Suprapubic skin (tissue), 4 donors: Measurements from ENCODE around the gene GRIK4. TPM values are rescaled to one million over a fixed set of nuclear protein-coding genes. Genes with fewer than 3 reads are reported as not detected.

Experiments
- DNase-seq, 2 donors: peaks; one replicate each; pipeline ENCODE4 v3.0.0-alpha.2; 2019; ENCODE audit warnings: low spot score in 2 of 2
- H3K27ac ChIP-seq: fragments of 200-600 bp; sonication (generic); one replicate; pipeline ENCODE4 v1.5.1; 2019
- H3K27me3 ChIP-seq: fragments of 200-600 bp; sonication (generic); one replicate; pipeline ENCODE4 v1.5.1; 2019
- H3K36me3 ChIP-seq: fragments of 200-600 bp; sonication (generic); one replicate; pipeline ENCODE4 v1.5.1; 2019
- H3K4me1 ChIP-seq: fragments of 200-600 bp; sonication (generic); one replicate; pipeline ENCODE4 v1.5.1; 2019
- H3K4me3 ChIP-seq: fragments of 200-600 bp; sonication (generic); one replicate; pipeline ENCODE4 v1.5.1; 2019; ENCODE audit warnings: mild to moderate bottlenecking
- H3K9me3 ChIP-seq: fragments of 200-600 bp; sonication (generic); one replicate; pipeline ENCODE4 v1.5.1; 2019
- EP300 ChIP-seq: sonication (generic); formaldehyde crosslinking; IDR thresholded peaks from one replicate; pipeline ENCODE4 v1.6.1; 2017; ENCODE audit warnings: antibody characterized with exemption
- POLR2A ChIP-seq, 2 donors: fragments of 450-650 bp; IDR thresholded peaks; one replicate each; pipeline ENCODE4 v1.6.1; 2017; ENCODE audit warnings: antibody characterized with exemption in 2 of 2, mild to moderate bottlenecking in 2 of 2, moderate library complexity in 2 of 2
- POLR2AphosphoS5 ChIP-seq, 3 donors: sonication (generic); formaldehyde crosslinking; IDR thresholded peaks; one replicate each; pipeline ENCODE4 v1.6.1; 2017; ENCODE audit warnings: antibody characterized with exemption in 3 of 3
- WGBS: methylation state at CpG from one replicate; pipeline ENCODE4 v1.1.5; 2018; 5-methylcytosine and 5-hydroxymethylcytosine counted together
- total RNA-seq, 4 donors: library from RNA; depleted of rRNA; stranded (reverse); fragments of >200 nt; gene quantifications; one replicate each; pipeline ENCODE4 v1.1.0, GENCODE V29; 2016
- TF ChIP-seq, protein P1 (sequence below), 2 donors: fragments of 200-600 bp in 1 of 2; fragments of 450-650 bp in 1 of 2; sonication (generic) in 1 of 2; IDR thresholded peaks; one replicate each; pipeline ENCODE4 v1.5.1; 2016 to 2019; ENCODE audit warnings: antibody characterized with exemption in 2 of 2, mild to moderate bottlenecking in 1 of 2, moderate library complexity in 1 of 2

GRIK4 gene
- total RNA-seq, 4 donors from 2014 or later = 0.24 TPM; not detected in 3

DNA sequence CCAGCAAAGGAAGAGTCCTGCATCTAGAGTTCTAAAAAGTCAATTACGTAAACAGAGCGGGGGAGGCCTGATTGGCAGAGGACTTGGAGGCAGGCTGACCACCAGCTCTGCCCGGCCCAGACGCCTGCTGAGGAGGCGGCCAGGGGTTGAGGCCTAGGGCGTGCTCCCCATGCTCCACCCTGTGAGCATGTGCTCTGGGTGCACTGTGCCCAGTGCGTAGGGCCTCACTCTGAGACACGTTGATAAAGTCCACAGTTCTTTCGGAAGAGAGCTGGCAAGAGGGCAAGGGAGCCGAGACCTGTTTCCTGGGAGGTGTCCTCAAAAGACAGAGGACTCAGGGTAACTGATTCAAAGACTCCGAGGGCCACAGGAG is 25.2 kb downstream of the GRIK4 start:
- no peaks in the 10 kb centered on the region for H3K4me1 ChIP-seq
- H3K27ac ChIP-seq = no peak overlapping the region
- no peak for DNase-seq
- H3K36me3 ChIP-seq = no peaks in the 10 kb centered on the region
- no peak overlapping the region for H3K4me3 ChIP-seq
- no peak for TF ChIP-seq EP300
- TF ChIP-seq, protein P1, sequence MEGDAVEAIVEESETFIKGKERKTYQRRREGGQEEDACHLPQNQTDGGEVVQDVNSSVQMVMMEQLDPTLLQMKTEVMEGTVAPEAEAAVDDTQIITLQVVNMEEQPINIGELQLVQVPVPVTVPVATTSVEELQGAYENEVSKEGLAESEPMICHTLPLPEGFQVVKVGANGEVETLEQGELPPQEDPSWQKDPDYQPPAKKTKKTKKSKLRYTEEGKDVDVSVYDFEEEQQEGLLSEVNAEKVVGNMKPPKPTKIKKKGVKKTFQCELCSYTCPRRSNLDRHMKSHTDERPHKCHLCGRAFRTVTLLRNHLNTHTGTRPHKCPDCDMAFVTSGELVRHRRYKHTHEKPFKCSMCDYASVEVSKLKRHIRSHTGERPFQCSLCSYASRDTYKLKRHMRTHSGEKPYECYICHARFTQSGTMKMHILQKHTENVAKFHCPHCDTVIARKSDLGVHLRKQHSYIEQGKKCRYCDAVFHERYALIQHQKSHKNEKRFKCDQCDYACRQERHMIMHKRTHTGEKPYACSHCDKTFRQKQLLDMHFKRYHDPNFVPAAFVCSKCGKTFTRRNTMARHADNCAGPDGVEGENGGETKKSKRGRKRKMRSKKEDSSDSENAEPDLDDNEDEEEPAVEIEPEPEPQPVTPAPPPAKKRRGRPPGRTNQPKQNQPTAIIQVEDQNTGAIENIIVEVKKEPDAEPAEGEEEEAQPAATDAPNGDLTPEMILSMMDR (IDR thresholded peaks at IDR 0.05) = no peak
- no peak for TF ChIP-seq POLR2A (IDR thresholded peaks at IDR 0.05)
- TF ChIP-seq POLR2AphosphoS5 (IDR thresholded peaks at IDR 0.05) = no peak
- WGBS = 92% methylated on average over 11 of the region's 11 CpGs
- H3K9me3 ChIP-seq = no peaks in the 10 kb centered on the region
- peaks cover 6% of the 10 kb centered on the region for H3K27me3 ChIP-seq

DNA sequence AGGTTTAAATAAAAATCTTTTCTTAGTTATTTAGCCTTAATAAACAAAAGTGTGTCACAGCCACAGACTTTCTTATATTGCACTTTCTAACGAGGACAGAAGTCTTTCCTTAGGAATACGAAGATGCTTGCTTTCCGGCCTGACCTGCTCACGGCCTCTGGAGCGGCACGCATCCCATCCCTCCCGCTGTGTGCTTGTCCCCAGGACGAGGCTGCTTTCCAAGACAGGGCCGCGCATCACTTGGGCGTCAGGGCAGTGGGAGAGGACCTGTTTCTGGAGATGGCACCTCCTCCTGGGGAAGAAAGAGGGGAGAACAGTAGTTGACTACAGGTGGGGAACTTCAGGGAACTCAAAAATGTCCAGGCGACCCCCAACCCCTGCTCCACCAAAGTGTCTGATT is 26.4 kb downstream of the GRIK4 start:
- Histone ChIP-seq H3K27me3 (peaks cover 6% of the 10 kb centered on the region), H3K4me1 (no peaks in the 10 kb centered on the region), H3K27ac (no peak overlapping the region), H3K9me3 (no peaks in the 10 kb centered on the region), H3K4me3 (no peak overlapping the region), H3K36me3 (no peaks in the 10 kb centered on the region)
- WGBS = 92% methylated on average over 12 of the region's 12 CpGs
- TF ChIP-seq EP300 (no peak), POLR2AphosphoS5 (IDR thresholded peaks at IDR 0.05) (no peak), POLR2A (IDR thresholded peaks at IDR 0.05) (no peak)
- no peak for DNase-seq

DNA sequence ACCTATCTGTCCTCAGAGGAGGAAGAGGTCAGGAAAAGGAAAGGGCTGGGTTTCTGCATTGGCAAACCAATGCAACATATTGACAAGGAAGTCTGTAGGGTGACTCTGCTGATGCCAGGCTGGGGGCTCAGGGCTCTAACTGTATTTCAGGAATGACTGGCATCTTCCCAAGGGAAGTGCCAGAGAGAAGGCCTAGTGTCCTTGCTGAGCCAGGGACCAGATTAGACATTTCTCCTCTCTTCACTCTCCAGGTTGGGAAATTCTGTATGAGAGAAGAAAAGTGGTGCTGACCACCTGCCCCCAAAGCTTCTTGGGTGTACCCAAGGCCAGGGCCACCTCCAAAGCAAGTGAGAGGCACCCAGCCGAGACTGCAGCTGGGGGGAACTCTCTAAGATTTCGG is 27.2 kb downstream of the GRIK4 start:
- Histone ChIP-seq H3K9me3 (no peaks in the 10 kb centered on the region), H3K36me3 (no peaks in the 10 kb centered on the region), H3K4me3 (no peak overlapping the region), H3K27ac (no peak overlapping the region), H3K4me1 (no peaks in the 10 kb centered on the region), H3K27me3 (peaks cover 6% of the 10 kb centered on the region)
- DNase-seq = no peak
- TF ChIP-seq EP300 = no peak
- no peak for TF ChIP-seq POLR2A (IDR thresholded peaks at IDR 0.05)
- WGBS = 88% methylated on average over 2 of the region's 2 CpGs

DNA sequence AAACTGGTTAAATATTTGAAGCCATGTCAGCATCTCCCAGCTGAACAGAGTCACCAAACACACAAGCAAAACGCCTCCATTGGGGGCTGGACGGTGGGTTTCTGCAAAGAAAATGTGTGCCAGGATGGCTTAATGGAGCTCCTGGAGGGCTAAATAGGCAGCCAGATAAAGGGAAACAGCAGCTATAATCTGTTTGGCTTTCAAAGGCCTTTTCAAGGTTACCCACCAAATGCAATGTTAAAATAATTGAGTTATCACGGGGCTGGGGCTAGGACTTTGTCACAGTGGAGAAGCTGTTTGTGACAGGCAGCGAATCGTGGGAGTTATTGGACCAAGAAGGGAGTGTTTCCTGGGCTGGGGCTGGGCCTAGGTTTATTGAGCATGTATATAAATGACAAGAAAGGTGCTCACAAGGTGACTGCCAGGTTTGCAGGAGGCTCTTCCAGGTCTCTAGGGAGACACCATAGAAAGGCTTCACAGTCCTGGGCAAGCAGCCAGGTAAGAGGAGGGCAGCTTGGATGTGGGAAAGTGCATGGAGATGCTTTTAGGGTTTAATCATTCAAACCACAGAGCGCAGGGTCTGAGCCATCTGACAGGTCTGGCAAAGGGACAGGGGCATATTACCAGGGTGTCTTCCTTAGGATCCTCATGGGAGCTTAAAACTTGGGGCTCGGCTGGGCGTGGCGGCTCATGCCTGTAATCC is 28.3 kb downstream of the GRIK4 start:
- H3K36me3 ChIP-seq = no peaks in the 10 kb centered on the region
- WGBS = 90% methylated on average over 9 of the region's 9 CpGs
- H3K4me3 ChIP-seq = no peak overlapping the region
- no peak for DNase-seq
- no peaks in the 10 kb centered on the region for H3K9me3 ChIP-seq
- no peak for TF ChIP-seq EP300
- H3K27ac ChIP-seq = no peak overlapping the region
- no peaks in the 10 kb centered on the region for H3K4me1 ChIP-seq
- H3K27me3 ChIP-seq = no peaks in the 10 kb centered on the region

DNA sequence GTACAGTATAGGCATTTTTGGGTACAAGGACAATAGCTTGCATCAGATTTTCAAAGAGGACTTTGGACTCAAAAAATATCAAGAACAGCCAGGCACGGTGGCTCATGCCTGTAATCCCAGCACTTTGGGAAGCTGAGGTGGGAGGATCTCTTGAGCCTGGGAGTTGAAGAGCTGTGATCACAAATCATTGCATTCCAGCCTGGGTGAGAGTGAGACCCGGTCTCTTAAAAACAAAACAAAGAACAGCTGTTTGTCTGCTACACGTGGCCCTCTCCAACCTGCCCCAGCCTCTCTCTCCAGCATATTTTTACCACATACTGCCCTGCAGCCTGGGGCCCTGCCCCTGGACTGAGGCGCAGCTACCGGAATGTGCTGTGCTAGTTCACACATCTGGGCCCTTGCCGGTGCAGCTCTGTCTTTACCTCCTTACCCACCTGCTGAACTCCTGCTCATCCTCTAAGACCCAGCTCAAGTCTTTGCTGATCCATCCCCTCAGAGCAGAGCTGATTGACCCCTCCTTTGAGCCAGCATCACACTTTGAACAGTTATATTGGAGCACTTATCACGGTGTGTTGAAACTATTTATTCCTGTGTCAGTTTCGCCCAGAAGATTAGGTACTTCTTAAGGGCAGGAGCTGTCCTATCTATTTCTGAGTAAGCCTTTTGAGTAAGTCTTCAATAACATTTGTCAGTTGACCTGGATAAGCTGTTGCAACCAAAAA is 29.4 kb downstream of the GRIK4 start:
- no peak for TF ChIP-seq EP300
- no peak for TF ChIP-seq POLR2AphosphoS5 (IDR thresholded peaks at IDR 0.05)
- TF ChIP-seq, protein P1 (IDR thresholded peaks at IDR 0.05) = no peak
- no peak for TF ChIP-seq POLR2A (IDR thresholded peaks at IDR 0.05)
- Histone ChIP-seq H3K36me3 (no peaks in the 10 kb centered on the region), H3K27me3 (no peaks in the 10 kb centered on the region), H3K9me3 (no peaks in the 10 kb centered on the region), H3K27ac (no peak overlapping the region), H3K4me3 (no peak overlapping the region), H3K4me1 (no peaks in the 10 kb centered on the region)
- DNase-seq = no peak
- WGBS = 73% methylated on average over 8 of the region's 8 CpGs

DNA sequence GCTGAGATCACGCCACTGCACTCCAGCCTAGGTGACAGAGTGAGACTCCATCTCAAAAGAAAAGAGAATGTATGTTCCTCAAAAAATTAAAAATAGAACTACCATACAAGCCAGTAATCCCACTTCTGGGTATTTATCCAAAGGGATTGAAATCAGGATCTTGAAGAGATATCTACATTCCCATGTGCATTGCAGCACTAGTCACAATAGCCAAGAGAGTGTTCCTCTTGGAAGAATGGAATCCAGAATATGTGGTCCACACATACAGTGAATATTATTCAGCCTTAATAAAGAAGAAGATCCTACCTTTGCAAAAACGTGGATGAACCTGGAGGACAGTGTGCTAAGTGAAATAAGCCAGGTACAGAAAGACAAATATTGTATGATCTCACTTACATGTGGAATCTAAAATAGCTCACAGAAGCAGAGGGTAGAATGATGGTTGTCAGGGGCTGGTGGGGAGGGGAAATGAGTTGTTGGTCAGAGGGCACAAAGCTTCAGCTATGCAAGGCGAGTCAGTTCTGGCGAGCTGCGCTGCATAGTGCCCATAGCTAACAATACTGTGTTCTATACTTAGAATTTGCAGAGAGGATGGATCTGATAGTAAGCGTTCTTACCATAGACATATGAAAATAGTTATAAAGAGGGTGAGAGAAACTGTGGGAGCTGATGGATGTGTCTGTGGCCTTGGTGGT is 32.1 kb downstream of the GRIK4 start:
- 82% methylated on average over 6 of the region's 6 CpGs for WGBS

More for the DNA sequence above, 32.1 kb downstream of the GRIK4 start:
- Histone ChIP-seq H3K27me3 (no peaks in the 10 kb centered on the region), H3K27ac (no peak overlapping the region), H3K36me3 (no peaks in the 10 kb centered on the region), H3K4me1 (peaks cover 12% of the 10 kb centered on the region), H3K9me3 (no peaks in the 10 kb centered on the region), H3K4me3 (no peak overlapping the region)
- TF ChIP-seq, protein P1 (IDR thresholded peaks at IDR 0.05) = no peak
- TF ChIP-seq POLR2A (IDR thresholded peaks at IDR 0.05) = no peak
- no peak for TF ChIP-seq POLR2AphosphoS5 (IDR thresholded peaks at IDR 0.05)
- TF ChIP-seq EP300 = no peak
- DNase-seq = no peak
